HepG2 (cell line): ENCODE results near the gene ERLEC1. TPM values are rescaled to one million over a fixed set of nuclear protein-coding genes. Genes with fewer than 3 reads are reported as not detected.

Experiments
- ATM ChIP-seq: fragments of 450-650 bp; IDR thresholded peaks from 2 replicates; pipeline ENCODE4 v1.7.1; 2017; ENCODE audit warnings: mild to moderate bottlenecking, borderline replicate concordance
- CCAR2 ChIP-seq: fragments of 200-400 bp; formaldehyde crosslinking; optimal IDR thresholded peaks from 2 replicates; pipeline ENCODE3; 2018; ENCODE audit warnings: low read depth, mild to moderate bottlenecking, low read length, moderate library complexity
- FOXP4 ChIP-seq: sonication (generic); formaldehyde crosslinking; IDR thresholded peaks from 2 replicates; pipeline ENCODE4 v1.4.0; 2020; ENCODE audit warnings: missing genetic modification reagents
- HDAC1 ChIP-seq: sonication (generic); formaldehyde crosslinking; IDR thresholded peaks from 2 replicates; pipeline ENCODE4 v1.5.1; 2020; ENCODE audit warnings: mild to moderate bottlenecking, missing genetic modification reagents
- KLF6 ChIP-seq: IDR thresholded peaks from 2 replicates; pipeline ENCODE4 v1.8.0; 2016; ENCODE audit warnings: missing biosample characterization, missing genetic modification reagents
- MAZ ChIP-seq, 2 experiments: sonication (generic) in 1 of 2; formaldehyde crosslinking in 1 of 2; IDR thresholded peaks; 2 replicates each; pipeline versions ENCODE4 v1.5.0 to v1.6.1; 2012 to 2020; ENCODE audit warnings: low read depth in 2 of 2, mild to moderate bottlenecking in 2 of 2, borderline replicate concordance in 1 of 2, improper control_type of control experiment in 1 of 2, low read length in 1 of 2, missing genetic modification reagents in 1 of 2, moderate library complexity in 1 of 2
- MED1 ChIP-seq: sonication (generic); formaldehyde crosslinking; IDR thresholded peaks from 2 replicates; pipeline ENCODE4 v1.4.0; 2020; ENCODE audit warnings: missing genetic modification reagents
- PHF5A ChIP-seq: IDR thresholded peaks from one replicate; pipeline ENCODE4 v1.6.1; 2018; ENCODE audit warnings: low read depth, missing genetic modification reagents; ENCODE audit not compliant: unreplicated experiment
- TEAD2 ChIP-seq: sonication (generic); formaldehyde crosslinking; IDR thresholded peaks from 2 replicates; pipeline ENCODE4 v1.9.0; 2021; ENCODE audit warnings: missing genetic modification reagents
- TFAP4 ChIP-seq: sonication (generic); IDR thresholded peaks from 2 replicates; pipeline ENCODE4 v1.6.1; 2016; ENCODE audit warnings: low read depth, borderline replicate concordance
- TP53 ChIP-seq: sonication (generic); formaldehyde crosslinking; conservative IDR thresholded peaks from 2 replicates; pipeline ENCODE4 v1.4.0; 2020; ENCODE audit warnings: missing genetic modification reagents
- ZBTB1 ChIP-seq: sonication (generic); formaldehyde crosslinking; IDR thresholded peaks from 2 replicates; pipeline ENCODE4 v1.4.0; 2020; ENCODE audit warnings: missing genetic modification reagents, borderline replicate concordance
- ZBTB10 ChIP-seq: sonication (generic); formaldehyde crosslinking; IDR thresholded peaks from 2 replicates; pipeline ENCODE4 v1.4.0; 2020; ENCODE audit warnings: missing genetic modification reagents, borderline replicate concordance
- ZFP36L2 ChIP-seq: sonication (generic); formaldehyde crosslinking; IDR thresholded peaks from 2 replicates; pipeline ENCODE4 v1.4.0; 2020; ENCODE audit warnings: missing genetic modification reagents
- ZNF501 ChIP-seq: sonication (generic); formaldehyde crosslinking; IDR thresholded peaks from 2 replicates; pipeline ENCODE4 v1.5.1; 2020; ENCODE audit warnings: mild to moderate bottlenecking, moderate library complexity, missing genetic modification reagents
- ZNF530 ChIP-seq: sonication (generic); formaldehyde crosslinking; IDR thresholded peaks from 2 replicates; pipeline ENCODE4 v1.5.0; 2020; ENCODE audit warnings: low read depth, mild to moderate bottlenecking, missing genetic modification reagents
- ZNF546 ChIP-seq: sonication (generic); formaldehyde crosslinking; conservative IDR thresholded peaks from 2 replicates; pipeline ENCODE4 v1.8.1; 2023; ENCODE audit warnings: mild to moderate bottlenecking, missing genetic modification reagents
- ZNF597 ChIP-seq: sonication (generic); formaldehyde crosslinking; IDR thresholded peaks from 2 replicates; pipeline ENCODE4 v1.5.0; 2020; ENCODE audit warnings: missing genetic modification reagents
- ZNF678 ChIP-seq: sonication (generic); formaldehyde crosslinking; IDR thresholded peaks from 2 replicates; pipeline ENCODE4 v1.4.0; 2020; ENCODE audit warnings: mild to moderate bottlenecking, missing genetic modification reagents
- ZNF776 ChIP-seq: sonication (generic); formaldehyde crosslinking; IDR thresholded peaks from 2 replicates; pipeline ENCODE4 v1.4.0; 2020; ENCODE audit warnings: mild to moderate bottlenecking, missing genetic modification reagents
- ZNF790 ChIP-seq: sonication (generic); formaldehyde crosslinking; IDR thresholded peaks from 2 replicates; pipeline ENCODE4 v1.8.0; 2022; ENCODE audit warnings: missing genetic modification reagents, mild to moderate bottlenecking, borderline replicate concordance
- ZSCAN29 ChIP-seq: sonication (generic); formaldehyde crosslinking; conservative IDR thresholded peaks from 2 replicates; pipeline ENCODE4 v1.4.0; 2020; ENCODE audit warnings: mild to moderate bottlenecking, missing genetic modification reagents
- polyA plus RNA-seq, 8 experiments: library from polyadenylated mRNA; depleted of rRNA in 3 of 8; stranded (reverse) in 7 of 8; unstranded in 1 of 8; fragments of >200 nt; fragmentation: Illumina TruSeq in 4 of 8; extraction: Trizol in 4 of 8; gene quantifications; 2 replicates each; pipeline versions ENCODE4 v1.2.1 to v1.2.3, GENCODE V29; 2011 to 2016; ENCODE audit warnings: low read depth in 4 of 8, missing spikeins in 1 of 8, mixed read lengths in 1 of 8; ENCODE audit not compliant: insufficient read depth in 1 of 8
- total RNA-seq, 5 experiments: library from RNA; depleted of rRNA; stranded (reverse); fragments of >200 nt; fragmentation: Illumina TruSeq; extraction: Trizol; gene quantifications; 2 replicates each; pipeline ENCODE4 v1.2.3, GENCODE V29; 2016; ENCODE audit warnings: low read depth in 1 of 5

The ERLEC1 gene
- total and polyA plus RNA-seq, 2 of the 13 experiments (the other 11 are each of a cell fraction or from before 2014, with no cell fraction given), result 87.3 to 88.4 TPM

GRCh38 chr2:53826587-53827397, 39.9 kb downstream of the ERLEC1 start (continued):
- peak; percentile 100 for TF ChIP-seq FOXP4 (CRISPR knock-in tag)
- no peak for TF ChIP-seq ZFP36L2 (CRISPR knock-in tag)
- no peak for TF ChIP-seq ZBTB1
- TF ChIP-seq TP53 (CRISPR knock-in tag), result peak; percentile 44; the same call in 1 of the 2 replicates
- no peak for TF ChIP-seq CCAR2
- peak; percentile 96 for TF ChIP-seq MED1 (CRISPR knock-in tag)
- TF ChIP-seq ZNF530 (CRISPR knock-in tag), result no peak
- no peak for TF ChIP-seq ZNF776 (CRISPR knock-in tag)
- TF ChIP-seq ZNF790, result no peak
- 0 out of 2 replicates have a peak, but pooled peaks have one; percentile 61 for TF ChIP-seq ATM
- TF ChIP-seq HDAC1, result peak; percentile 61; the same call in 1 of the 2 replicates
- no peak; the same call in 1 of the 2 replicates for TF ChIP-seq MAZ (IDR thresholded peaks at IDR 0.05; ENCODE audit: borderline replicate concordance, low read depth, low read length)
- 0 out of 2 replicates have a peak, but pooled peaks have one; percentile 14 for TF ChIP-seq MAZ (CRISPR knock-in tag; IDR thresholded peaks at IDR 0.05; ENCODE audit: low read depth)
- peak; percentile 96 for TF ChIP-seq ZSCAN29 (CRISPR knock-in tag)
- no peak for TF ChIP-seq ZNF678 (CRISPR knock-in tag)
- no peak for TF ChIP-seq ZNF546
- TF ChIP-seq ZNF597 (CRISPR knock-in tag), result no peak
- peak; percentile 82; the same call in 1 of the 2 replicates for TF ChIP-seq KLF6
- TF ChIP-seq TEAD2 (CRISPR knock-in tag), result no peak
- TF ChIP-seq ZNF501 (CRISPR knock-in tag), result no peak
- no peak for TF ChIP-seq ZBTB10 (CRISPR knock-in tag)
- peak; percentile 92 for TF ChIP-seq PHF5A
- peak; percentile 86 for TF ChIP-seq TFAP4
